Skeletal muscle cell (primary cell): ENCODE measurements around the gene ZNF385D.

Experiments used
- DNase-seq: peaks from one replicate; pipeline ENCODE4 v3.0.0-alpha.2; 2010; ENCODE audit warnings: low read depth
- H3K4me3 ChIP-seq: 2 replicates; pipeline ENCODE4 v1.5.1; 2011; ENCODE audit warnings: low read depth, mild to moderate bottlenecking, control low read depth, low read length, moderate library complexity

Gene ZNF385D

GRCh38 chr3:21752749-21753347 is 1.8 kb upstream of the ZNF385D start:
- H3K4me3 ChIP-seq, result no peak overlapping the region
- DNase-seq, result no peak

GRCh38 chr3:21751886-21752285 is 876 bp upstream of the ZNF385D start:
- DNase-seq, result no peak
- H3K4me3 ChIP-seq, result no peak overlapping the region

- DNase-seq, result no peak
Observed at GRCh38 chr3:21750080-21750696, 822 bp downstream of the ZNF385D start.

GRCh38 chr3:21747966-21748555 is 2.9 kb downstream of the ZNF385D start:
- no peak overlapping the region for H3K4me3 ChIP-seq
- DNase-seq, result no peak

More at GRCh38 chr3:21750080-21750696, 822 bp downstream of the ZNF385D start:
- peak overlapping the region; percentile 56 for H3K4me3 ChIP-seq

GRCh38 chr3:21747376-21747775 is 3.6 kb downstream of the ZNF385D start:
- DNase-seq, result no peak
- H3K4me3 ChIP-seq, result no peak overlapping the region

DNA sequence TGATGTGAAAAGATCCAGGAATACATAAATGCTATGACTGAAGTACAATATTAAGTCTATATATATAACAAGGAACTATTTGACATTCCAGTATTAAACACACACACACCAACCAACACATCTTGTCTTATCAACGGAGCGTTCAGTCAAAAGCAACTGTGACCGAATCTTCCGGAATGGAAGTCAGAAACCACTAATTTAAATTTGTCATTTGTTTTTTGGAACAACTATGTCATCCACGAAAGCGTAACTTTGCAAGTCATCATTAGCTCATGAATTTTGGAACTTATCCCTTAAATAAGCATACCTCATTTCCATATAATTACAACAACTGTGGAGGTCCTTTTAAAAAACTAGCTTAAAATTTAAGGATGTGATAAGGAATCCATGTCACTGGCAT is 5.0 kb downstream of the ZNF385D start:
- no peak overlapping the region for H3K4me3 ChIP-seq
- no peak for DNase-seq

GRCh38 chr3:21744793-21745192 is 6.2 kb downstream of the ZNF385D start:
- DNase-seq, result no peak
- H3K4me3 ChIP-seq, result no peak overlapping the region

DNA sequence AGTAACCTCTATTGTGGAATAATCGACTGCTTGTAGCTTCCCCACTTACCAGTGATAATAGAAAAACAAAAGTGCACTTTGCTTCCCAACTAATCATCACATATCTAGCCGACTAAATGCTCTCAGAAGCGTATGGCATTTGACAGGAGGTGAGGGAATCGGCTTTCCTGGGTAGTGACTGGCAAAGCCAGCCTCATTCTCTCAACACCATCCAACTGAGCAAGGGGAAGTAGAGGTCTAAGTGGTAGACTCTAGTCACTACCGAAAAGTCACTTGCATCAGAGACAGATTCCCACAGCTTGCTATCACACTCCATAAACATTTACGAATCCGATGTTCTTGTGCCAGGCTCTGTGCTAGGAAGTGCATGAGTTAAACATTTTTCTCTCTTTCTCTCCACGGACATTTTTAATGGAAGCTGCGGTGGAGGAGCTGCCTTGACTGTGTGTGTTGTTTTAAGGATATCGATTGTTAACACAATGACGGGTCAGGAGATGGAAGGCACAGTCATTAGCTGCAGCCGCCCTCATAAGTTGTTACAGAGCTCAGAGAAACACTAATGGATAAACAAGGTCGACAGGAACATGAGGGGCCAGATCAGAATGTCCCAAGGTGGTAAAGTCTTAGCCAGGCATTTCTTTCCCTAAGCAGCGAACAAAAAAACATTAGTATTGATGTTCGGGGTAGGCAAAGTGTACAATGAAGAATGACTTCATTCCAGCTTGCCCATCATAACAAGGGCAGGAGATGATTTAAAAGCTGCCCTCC is 11.9 kb downstream of the ZNF385D start:
- DNase-seq, result no peak
- no peak overlapping the region for H3K4me3 ChIP-seq

DNA sequence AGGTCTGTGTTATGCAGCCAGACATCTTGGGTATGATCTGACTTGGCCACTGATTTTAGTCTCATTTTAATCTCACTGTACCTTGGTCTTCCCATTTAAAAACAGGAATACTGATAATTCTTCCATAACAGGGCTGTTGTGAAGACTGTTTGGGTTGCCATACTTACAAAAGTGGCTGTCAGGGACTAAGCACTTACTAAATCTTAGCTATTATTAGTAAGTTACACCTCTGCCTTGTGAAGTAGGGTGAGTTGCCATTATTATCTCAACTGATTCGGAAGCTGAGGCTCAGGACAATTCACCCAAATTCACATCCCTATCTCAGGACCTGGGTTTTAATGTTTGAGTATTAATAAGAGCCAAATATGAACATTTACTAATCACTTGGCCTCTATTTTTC is 12.7 kb downstream of the ZNF385D start:
- no peak for DNase-seq
- H3K4me3 ChIP-seq, result no peak overlapping the region

DNA sequence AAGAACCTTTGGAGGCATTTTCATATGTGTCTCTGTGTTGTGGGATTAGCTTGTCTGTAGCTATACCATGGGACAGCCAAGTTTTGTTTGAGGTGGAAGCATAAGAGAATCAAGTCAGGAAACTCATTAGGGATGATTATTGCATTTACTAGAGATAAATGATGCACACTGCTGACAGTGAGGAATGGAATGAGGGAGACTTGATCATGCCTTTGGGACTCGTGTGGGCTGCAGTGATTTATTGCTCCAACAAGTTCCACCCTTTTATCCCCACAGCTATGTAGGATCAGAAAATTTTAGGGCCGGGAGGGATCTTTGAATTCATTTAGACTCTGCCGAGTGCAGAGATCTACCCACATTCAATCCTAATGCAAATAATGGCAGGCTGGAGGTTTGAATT is 16.3 kb downstream of the ZNF385D start:
- H3K4me3 ChIP-seq, result no peak overlapping the region
- peak; percentile 65 for DNase-seq

DNA sequence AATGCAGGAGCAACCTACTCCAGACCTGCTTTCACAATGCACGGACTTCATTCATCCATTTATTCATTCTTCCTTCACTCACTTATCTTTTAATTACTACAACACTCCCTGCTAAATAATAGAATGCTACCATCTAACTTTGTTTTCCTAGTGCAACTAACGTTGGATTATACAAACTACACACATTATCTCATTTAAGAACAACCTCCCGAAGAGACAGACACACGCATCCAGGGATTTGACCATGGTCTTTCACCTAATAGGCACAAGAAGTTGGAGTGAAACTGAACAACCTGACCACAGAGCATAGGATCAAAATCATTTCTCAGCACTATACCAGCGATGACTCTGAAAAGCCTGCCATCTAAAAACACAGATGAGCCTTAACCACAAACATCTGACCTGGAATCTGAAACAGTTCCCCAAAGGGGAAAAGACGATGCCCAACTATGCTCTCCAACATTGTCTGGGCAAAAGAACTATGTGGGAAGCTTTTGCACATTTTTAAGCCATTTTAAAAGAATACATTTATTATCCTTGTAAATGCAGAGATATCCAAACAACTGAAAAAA is 21.0 kb downstream of the ZNF385D start:
- peak; percentile 55 for DNase-seq
- H3K4me3 ChIP-seq, result no peak overlapping the region

- no peak overlapping the region for H3K4me3 ChIP-seq
- DNase-seq, result no peak
Observed at GRCh38 chr3:21729331-21729730, 21.7 kb downstream of the ZNF385D start.

DNA sequence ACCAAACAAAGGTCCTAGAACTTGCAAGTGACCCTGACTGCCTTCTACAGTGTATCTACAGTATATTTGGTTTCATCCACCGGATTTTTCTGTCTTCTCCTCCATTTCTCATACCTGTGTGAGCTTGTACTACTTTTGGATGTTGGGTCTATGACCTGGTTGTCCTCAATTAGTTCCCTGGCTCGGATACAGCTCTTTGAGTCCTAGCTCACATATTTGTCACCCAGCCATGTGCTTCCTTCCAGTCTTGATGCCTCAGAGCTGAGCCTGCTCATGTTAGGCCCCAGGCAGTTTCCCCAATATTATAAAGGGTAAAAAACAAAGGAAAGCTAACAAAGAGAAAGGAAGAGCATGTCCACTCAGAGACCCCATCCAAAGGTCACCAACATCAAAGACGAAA is 28.2 kb downstream of the ZNF385D start:
- no peak for DNase-seq
- H3K4me3 ChIP-seq, result no peak overlapping the region

DNA sequence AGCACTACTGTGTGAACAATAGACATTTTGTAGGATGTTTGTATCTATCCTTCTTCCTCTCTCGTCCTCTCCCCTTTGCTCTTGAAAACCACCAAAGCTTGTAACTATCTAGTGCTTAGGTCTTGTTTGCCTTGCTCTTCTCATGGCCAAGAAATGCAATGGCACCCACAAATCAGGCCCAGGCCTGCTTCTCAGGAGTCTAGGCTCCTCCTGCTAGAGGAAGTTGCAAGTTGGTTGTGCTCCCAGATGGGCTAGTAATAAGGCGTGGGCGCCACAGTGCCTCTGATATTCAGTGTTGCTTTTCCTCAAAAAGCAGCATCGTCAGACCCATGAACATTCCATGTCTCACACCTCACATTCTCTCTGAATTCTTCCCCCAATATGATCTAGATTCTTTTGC is 28.7 kb downstream of the ZNF385D start:
- H3K4me3 ChIP-seq, result no peak overlapping the region
- no peak for DNase-seq

GRCh38 chr3:21718943-21719591 is 31.9 kb downstream of the ZNF385D start:
- no peak for DNase-seq
- H3K4me3 ChIP-seq, result no peak overlapping the region

DNA sequence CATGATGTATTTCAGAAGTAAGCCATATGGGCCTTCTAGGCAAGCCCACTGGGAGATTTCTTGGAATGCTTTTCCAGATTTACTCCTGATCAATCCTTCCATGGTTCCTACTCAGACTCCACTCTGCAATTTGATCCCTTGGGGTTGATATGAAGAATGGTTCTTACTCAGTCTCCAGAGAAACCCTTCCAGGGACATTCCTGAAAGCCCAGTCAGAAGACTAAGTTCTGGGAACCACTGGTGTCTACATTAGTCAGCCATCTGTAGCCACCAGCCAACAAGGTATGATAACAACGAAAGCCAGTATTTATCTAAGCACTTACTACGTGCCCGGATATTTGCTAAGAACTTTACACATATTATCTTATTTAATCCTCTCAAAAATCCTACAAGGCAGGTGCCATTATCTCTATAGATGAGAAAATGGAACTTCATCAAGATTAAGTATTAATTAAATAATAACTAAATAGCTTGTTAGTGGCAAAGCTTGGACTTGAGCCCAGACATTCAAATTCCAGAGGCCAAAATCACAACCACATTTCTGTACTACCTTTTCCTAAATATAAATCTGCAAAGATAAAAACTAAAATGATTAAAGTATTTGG is 32.7 kb downstream of the ZNF385D start:
- no peak overlapping the region for H3K4me3 ChIP-seq
- peak; percentile 96 for DNase-seq

GRCh38 chr3:21715662-21716061 is 35.3 kb downstream of the ZNF385D start:
- no peak for DNase-seq
- H3K4me3 ChIP-seq, result no peak overlapping the region

- peak; percentile 70 for DNase-seq
- H3K4me3 ChIP-seq, result no peak overlapping the region
Observed at GRCh38 chr3:21705769-21706168, 45.2 kb downstream of the ZNF385D start.

DNA sequence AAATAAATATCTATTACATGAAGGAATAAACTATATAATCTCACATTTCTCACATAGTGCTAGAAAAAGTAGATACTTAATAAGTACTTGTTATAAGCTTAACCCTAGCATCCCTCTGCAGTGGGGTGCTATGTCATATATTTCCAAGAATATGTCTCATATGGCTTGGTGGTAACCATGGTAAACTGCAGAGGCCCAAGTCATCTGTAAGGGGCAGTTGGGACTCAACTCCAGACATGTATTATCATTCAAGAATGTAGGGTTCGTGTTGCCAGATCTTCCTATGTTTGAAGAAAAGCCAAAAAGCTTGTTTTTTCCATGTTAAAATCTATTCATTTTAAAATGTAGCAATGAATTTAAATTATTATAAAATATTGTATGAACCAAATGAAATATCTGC is 46.2 kb downstream of the ZNF385D start:
- DNase-seq, result no peak
- no peak overlapping the region for H3K4me3 ChIP-seq
